H9 (cell line): ENCODE results near the gene ANAPC2. TPM values are rescaled to one million over a fixed set of nuclear protein-coding genes. Genes with fewer than 3 reads are reported as not detected.

Source experiments
- DNase-seq: peaks from one replicate; pipeline ENCODE4 v3.0.0-alpha.2; 2017
- H2AFZ ChIP-seq: one replicate; pipeline ENCODE4 v1.6.1; 2013; ENCODE audit warnings: mild to moderate bottlenecking, low read length, control low read depth, moderate library complexity
- H2AK5ac ChIP-seq: 2 replicates; pipeline ENCODE4 v1.6.1; 2013; ENCODE audit warnings: low read length, control low read depth, mixed read lengths; ENCODE audit not compliant: insufficient read length
- H2BK120ac ChIP-seq: one replicate; pipeline ENCODE4 v1.6.1; 2013; ENCODE audit warnings: low read depth, mild to moderate bottlenecking, low read length, control low read depth, inconsistent platforms; ENCODE audit not compliant: poor library complexity, severe bottlenecking
- H2BK12ac ChIP-seq: 2 replicates; pipeline ENCODE4 v1.6.1; 2013; ENCODE audit warnings: low read length, control low read depth, mixed read lengths, low read depth; ENCODE audit not compliant: insufficient read length
- H2BK15ac ChIP-seq: 2 replicates; pipeline ENCODE4 v1.6.1; 2013; ENCODE audit warnings: low read depth, low read length, control low read depth
- H2BK20ac ChIP-seq: one replicate; pipeline ENCODE4 v1.6.1; 2013; ENCODE audit warnings: low read depth, mild to moderate bottlenecking, low read length, control low read depth, inconsistent platforms; ENCODE audit not compliant: poor library complexity, severe bottlenecking
- H2BK5ac ChIP-seq: 2 replicates; pipeline ENCODE4 v1.6.1; 2013; ENCODE audit warnings: low read length, control low read depth, mixed read lengths; ENCODE audit not compliant: insufficient read length
- H3K14ac ChIP-seq: 2 replicates; pipeline ENCODE4 v1.6.1; 2013; ENCODE audit warnings: low read length, control low read depth; ENCODE audit not compliant: insufficient read depth
- H3K18ac ChIP-seq: 2 replicates; pipeline ENCODE4 v1.6.1; 2013; ENCODE audit warnings: low read depth, mild to moderate bottlenecking, mixed read lengths, low read length, control low read depth; ENCODE audit not compliant: insufficient read length
- H3K23ac ChIP-seq: 2 replicates; pipeline ENCODE4 v1.6.1; 2013; ENCODE audit warnings: low read length, control low read depth, mixed read lengths, low read depth; ENCODE audit not compliant: insufficient read length
- H3K23me2 ChIP-seq: 2 replicates; pipeline ENCODE4 v1.6.1; 2013; ENCODE audit warnings: low read depth, mild to moderate bottlenecking, mixed read lengths, low read length, control low read depth; ENCODE audit not compliant: insufficient read length, poor library complexity, severe bottlenecking
- H3K27ac ChIP-seq: 2 replicates; pipeline ENCODE4 v1.5.1; 2013; ENCODE audit warnings: low read length, control low read depth, mixed read lengths, low read depth; ENCODE audit not compliant: insufficient read length
- H3K27me3 ChIP-seq: 2 replicates; pipeline ENCODE4 v1.6.1; 2013; ENCODE audit warnings: low read length, control low read depth, inconsistent platforms; ENCODE audit not compliant: insufficient read depth
- H3K4ac ChIP-seq: 2 replicates; pipeline ENCODE4 v1.6.1; 2013; ENCODE audit warnings: low read depth, mild to moderate bottlenecking, control low read depth, inconsistent platforms, low read length, moderate library complexity
- H3K4me1 ChIP-seq: 2 replicates; pipeline ENCODE4 v1.6.1; 2013; ENCODE audit warnings: low read length, control low read depth, inconsistent platforms; ENCODE audit not compliant: insufficient read depth
- H3K4me2 ChIP-seq: 2 replicates; pipeline ENCODE4 v1.6.1; 2013; ENCODE audit warnings: low read length, control low read depth, mixed read lengths; ENCODE audit not compliant: insufficient read length, insufficient read depth
- H3K56ac ChIP-seq: 2 replicates; pipeline ENCODE4 v1.6.1; 2013; ENCODE audit warnings: low read depth, mild to moderate bottlenecking, mixed read lengths, low read length, control low read depth; ENCODE audit not compliant: insufficient read length
- H3K79me1 ChIP-seq: 2 replicates; pipeline ENCODE4 v1.6.1; 2013; ENCODE audit warnings: low read depth, mild to moderate bottlenecking, moderate library complexity, low read length, control low read depth, inconsistent platforms; ENCODE audit not compliant: insufficient read depth, poor library complexity, severe bottlenecking
- H3K79me2 ChIP-seq: 2 replicates; pipeline ENCODE4 v1.6.1; 2013; ENCODE audit warnings: low read length, control low read depth, inconsistent platforms; ENCODE audit not compliant: insufficient read depth
- H3K9ac ChIP-seq: 2 replicates; pipeline ENCODE4 v1.6.1; 2013; ENCODE audit warnings: low read length, control low read depth, mixed read lengths; ENCODE audit not compliant: insufficient read length; ENCODE audit errors: extremely low read depth
- H3K9me3 ChIP-seq: one replicate; pipeline ENCODE4 v1.6.1; 2013; ENCODE audit warnings: low read depth, low read length, inconsistent platforms; ENCODE audit not compliant: control insufficient read depth
- H3T11ph ChIP-seq: one replicate; pipeline ENCODE4 v1.6.1; 2013; ENCODE audit warnings: mild to moderate bottlenecking, low read length, control low read depth, inconsistent platforms
- H4K20me1 ChIP-seq: one replicate; pipeline ENCODE4 v1.6.1; 2013; ENCODE audit not compliant: control insufficient read depth, insufficient read length, insufficient read depth
- H4K5ac ChIP-seq: 2 replicates; pipeline ENCODE4 v1.6.1; 2013; ENCODE audit warnings: low read depth, mild to moderate bottlenecking, mixed read lengths, low read length, control low read depth; ENCODE audit not compliant: insufficient read length
- H4K8ac ChIP-seq: replicated peaks from 2 replicates; pipeline ENCODE4 v1.6.1; 2013; ENCODE audit warnings: low read length, control low read depth, mixed read lengths, low read depth; ENCODE audit not compliant: insufficient read length
- H4K91ac ChIP-seq: 2 replicates; pipeline ENCODE4 v1.6.1; 2013; ENCODE audit warnings: low read depth, mild to moderate bottlenecking, moderate library complexity, mixed read lengths, low read length, control low read depth; ENCODE audit not compliant: insufficient read length
- H3K27ac Mint-ChIP-seq, 3 experiments: 2 replicates in 2 of 3; 3 replicates in 1 of 3; pipeline ENCODE4 v1.8.0; 2020 to 2021; ENCODE audit warnings: mixed read lengths in 3 of 3, mild to moderate bottlenecking in 1 of 3, moderate library complexity in 1 of 3
- H3K27me3 Mint-ChIP-seq: 2 replicates; pipeline ENCODE4 v1.8.0; 2021; ENCODE audit warnings: low read depth, mild to moderate bottlenecking, moderate library complexity, mixed read lengths
- H3K36me3 Mint-ChIP-seq, 3 experiments: 2 replicates in 2 of 3; 3 replicates in 1 of 3; pipeline ENCODE4 v1.8.0; 2020 to 2021; ENCODE audit warnings: low read depth in 3 of 3, mixed read lengths in 3 of 3; ENCODE audit not compliant: insufficient read depth in 1 of 3
- H3K4me1 Mint-ChIP-seq, 2 experiments: 2 replicates each; pipeline ENCODE4 v1.8.0; 2020; ENCODE audit warnings: mixed read lengths in 2 of 2
- H3K4me3 Mint-ChIP-seq, 2 experiments: 2 replicates in 1 of 2; 3 replicates in 1 of 2; pipeline ENCODE4 v1.8.0; 2020 to 2021; ENCODE audit warnings: mild to moderate bottlenecking in 2 of 2, mixed read lengths in 2 of 2, moderate library complexity in 1 of 2
- H3K9me3 Mint-ChIP-seq, 2 experiments: 2 replicates in 1 of 2; 3 replicates in 1 of 2; pipeline ENCODE4 v1.8.0; 2020; ENCODE audit warnings: mild to moderate bottlenecking in 2 of 2, mixed read lengths in 2 of 2, moderate library complexity in 1 of 2
- CTCF ChIP-seq: fragments of 200-600 bp; sonication (generic); conservative IDR thresholded peaks from 3 replicates; pipeline ENCODE4 v1.8.0; 2021; ENCODE audit warnings: antibody characterized with exemption, mild to moderate bottlenecking
- WGBS: extraction: QIAGEN DNeasy Blood & Tissue Kit; methylation state at CpG from one replicate; pipeline ENCODE4 v1.1.7; 2013; ENCODE audit warnings: missing lambda C conversion rate, low lambda C conversion rate, mixed read lengths; ENCODE audit not compliant: insufficient read length; ENCODE audit errors: extremely low coverage; 5-methylcytosine and 5-hydroxymethylcytosine counted together
- total RNA-seq: library from RNA; stranded (reverse); gene quantifications from 2 replicates; pipeline ENCODE4 v1.2.1, GENCODE V29; 2021

Gene ANAPC2
- total RNA-seq, 1 experiment from 2014 or later = 54.8 TPM

- H2BK120ac ChIP-seq = no peak within 1 kb of the TSS
- peaks cover 7 to 11% of the 10 kb centered on the region in 2 experiments for H3K4me1 Mint-ChIP-seq
- H3K27ac Mint-ChIP-seq = no peak within 1 kb of the TSS
- no peak within 1 kb of the TSS for H3K14ac ChIP-seq
- peaks cover 7% of the 10 kb centered on the region for H3K27me3 Mint-ChIP-seq
- no peak within 1 kb of the TSS for H3K4me2 ChIP-seq
- no peak for TF ChIP-seq CTCF
- H2BK5ac ChIP-seq = no peak within 1 kb of the TSS
- H4K91ac ChIP-seq = no peak within 1 kb of the TSS
- DNase-seq = no peak
- no peak within 1 kb of the TSS for H2BK12ac ChIP-seq
- H2BK15ac ChIP-seq = no peak within 1 kb of the TSS
- H3K56ac ChIP-seq = no peak within 1 kb of the TSS
- H4K5ac ChIP-seq = no peak within 1 kb of the TSS
- H3K9me3 ChIP-seq = no peaks in the 10 kb centered on the region
- H3K4ac ChIP-seq = no peak within 1 kb of the TSS
- H4K8ac ChIP-seq = no peak within 1 kb of the TSS
- H3K23ac ChIP-seq = no peak within 1 kb of the TSS
- H3K79me2 ChIP-seq = no peaks in the 10 kb centered on the region
- H2AFZ ChIP-seq = no peak within 1 kb of the TSS
- no peaks in the 10 kb centered on the region for H3K4me1 ChIP-seq
- H3K36me3 Mint-ChIP-seq = no peaks in the 10 kb centered on the region
- no peak within 1 kb of the TSS for H3K4me3 Mint-ChIP-seq
- H3K27ac ChIP-seq = no peak within 1 kb of the TSS
- H2BK20ac ChIP-seq = no peak within 1 kb of the TSS
- no peaks in the 10 kb centered on the region for H3K9me3 Mint-ChIP-seq
- no peak within 1 kb of the TSS for H2AK5ac ChIP-seq
- H3K79me1 ChIP-seq = no peaks in the 10 kb centered on the region
- H3K18ac ChIP-seq = no peak within 1 kb of the TSS
- no peaks in the 10 kb centered on the region for H4K20me1 ChIP-seq
- no CpG with 5 or more reads among the region's 14 CpGs for WGBS
- H3T11ph ChIP-seq = no peak within 1 kb of the TSS
- no peaks in the 10 kb centered on the region for H3K27me3 ChIP-seq
- no peak within 1 kb of the TSS for H3K9ac ChIP-seq
- H3K23me2 ChIP-seq = no peaks in the 10 kb centered on the region
These were observed 42.5 kb upstream of the ANAPC2 start, which contains the start of gene SLC34A3 for GRCh38 chr9:137230705-137231371. Gene SLC34A3, plus strand, starts transcription at chr9:137230901. Its CDS starts 802 bp downstream, at chr9:137231703.
